Panc1 (cell line): ENCODE measurements around the gene LRRC49.

Source experiments
- CTCF ChIP-seq: fragments of 450-650 bp; IDR thresholded peaks from 2 replicates; pipeline ENCODE4 v1.5.1; 2017; ENCODE audit warnings: mild to moderate bottlenecking
- POLR2AphosphoS5 ChIP-seq: IDR thresholded peaks from 2 replicates; pipeline ENCODE4 v1.6.1; 2012; ENCODE audit warnings: mild to moderate bottlenecking, low read depth, low read length, moderate library complexity
- SIN3A ChIP-seq: IDR thresholded peaks from 2 replicates; pipeline ENCODE4 v1.6.1; 2012; ENCODE audit warnings: low read depth, mild to moderate bottlenecking, low read length, moderate library complexity, borderline replicate concordance; ENCODE audit not compliant: insufficient read depth
- TCF7L2 ChIP-seq: IDR thresholded peaks from 2 replicates; pipeline ENCODE4 v1.6.1; 2011; ENCODE audit warnings: mild to moderate bottlenecking, low read depth, low read length, inconsistent platforms
- TF ChIP-seq, protein P1 (sequence below), 2 experiments: IDR thresholded peaks; 2 replicates each; pipeline ENCODE4 v1.6.1; 2011 to 2012; ENCODE audit warnings: low read depth in 2 of 2, control low read depth in 1 of 2, low read length in 1 of 2, mild to moderate bottlenecking in 1 of 2, moderate library complexity in 1 of 2; ENCODE audit not compliant: insufficient read depth in 1 of 2

DNA sequence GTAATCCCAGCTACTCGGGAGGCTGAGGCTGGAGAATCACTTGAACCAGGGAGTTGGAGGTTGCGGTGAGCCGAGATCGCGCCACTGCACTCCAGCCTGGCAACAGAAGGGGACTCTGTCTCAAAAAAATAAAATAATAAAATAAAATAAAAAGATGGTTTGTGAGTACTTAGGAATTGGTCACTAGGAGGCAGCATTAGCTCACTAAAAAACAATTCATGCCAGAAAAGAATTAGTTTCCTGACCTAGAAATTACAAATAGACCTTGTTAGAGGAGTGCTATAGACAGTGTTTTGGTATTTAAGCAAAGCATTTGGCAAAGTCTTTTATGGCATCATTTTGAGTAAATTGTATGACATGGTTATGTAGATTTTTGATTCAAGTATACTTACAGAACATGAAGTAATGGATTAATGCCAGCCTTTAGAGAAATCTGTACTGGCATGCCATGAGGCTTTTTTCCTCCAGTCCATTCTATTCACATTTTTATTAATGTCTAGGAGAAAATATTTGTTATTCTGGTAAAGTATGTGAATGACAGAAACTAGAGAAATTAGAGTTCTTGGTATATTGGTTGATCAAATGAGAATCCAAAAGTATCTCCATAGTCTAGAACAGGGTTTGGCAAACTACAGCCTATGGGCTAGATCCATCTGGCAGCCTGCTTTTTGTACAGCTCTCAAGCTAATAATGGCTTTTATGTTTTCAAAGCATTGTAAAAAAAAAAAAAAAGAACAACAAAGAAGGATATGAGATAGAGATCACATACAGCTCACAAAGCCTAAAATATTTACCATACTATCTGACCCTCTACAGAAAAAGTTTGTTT lies 81.6 kb downstream of the LRRC49 start:
- peak; percentile 74 for TF ChIP-seq CTCF
- TF ChIP-seq SIN3A: no peak
- TF ChIP-seq POLR2AphosphoS5: no peak
- TF ChIP-seq, protein P1, sequence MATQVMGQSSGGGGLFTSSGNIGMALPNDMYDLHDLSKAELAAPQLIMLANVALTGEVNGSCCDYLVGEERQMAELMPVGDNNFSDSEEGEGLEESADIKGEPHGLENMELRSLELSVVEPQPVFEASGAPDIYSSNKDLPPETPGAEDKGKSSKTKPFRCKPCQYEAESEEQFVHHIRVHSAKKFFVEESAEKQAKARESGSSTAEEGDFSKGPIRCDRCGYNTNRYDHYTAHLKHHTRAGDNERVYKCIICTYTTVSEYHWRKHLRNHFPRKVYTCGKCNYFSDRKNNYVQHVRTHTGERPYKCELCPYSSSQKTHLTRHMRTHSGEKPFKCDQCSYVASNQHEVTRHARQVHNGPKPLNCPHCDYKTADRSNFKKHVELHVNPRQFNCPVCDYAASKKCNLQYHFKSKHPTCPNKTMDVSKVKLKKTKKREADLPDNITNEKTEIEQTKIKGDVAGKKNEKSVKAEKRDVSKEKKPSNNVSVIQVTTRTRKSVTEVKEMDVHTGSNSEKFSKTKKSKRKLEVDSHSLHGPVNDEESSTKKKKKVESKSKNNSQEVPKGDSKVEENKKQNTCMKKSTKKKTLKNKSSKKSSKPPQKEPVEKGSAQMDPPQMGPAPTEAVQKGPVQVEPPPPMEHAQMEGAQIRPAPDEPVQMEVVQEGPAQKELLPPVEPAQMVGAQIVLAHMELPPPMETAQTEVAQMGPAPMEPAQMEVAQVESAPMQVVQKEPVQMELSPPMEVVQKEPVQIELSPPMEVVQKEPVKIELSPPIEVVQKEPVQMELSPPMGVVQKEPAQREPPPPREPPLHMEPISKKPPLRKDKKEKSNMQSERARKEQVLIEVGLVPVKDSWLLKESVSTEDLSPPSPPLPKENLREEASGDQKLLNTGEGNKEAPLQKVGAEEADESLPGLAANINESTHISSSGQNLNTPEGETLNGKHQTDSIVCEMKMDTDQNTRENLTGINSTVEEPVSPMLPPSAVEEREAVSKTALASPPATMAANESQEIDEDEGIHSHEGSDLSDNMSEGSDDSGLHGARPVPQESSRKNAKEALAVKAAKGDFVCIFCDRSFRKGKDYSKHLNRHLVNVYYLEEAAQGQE (IDR thresholded peaks at IDR 0.05; ENCODE audit: insufficient read depth in 1 of 2, low read depth in 2 of 2, low read length in 1 of 2): no peak
- TF ChIP-seq TCF7L2: no peak
